Karpas-422 (cell line): Measurements from ENCODE around the gene SLC6A3. TPM values are rescaled to one million over a fixed set of nuclear protein-coding genes. Genes with fewer than 3 reads are reported as not detected.

ENCODE experiments used
- DNase-seq: peaks from one replicate; pipeline ENCODE4 v3.0.0-alpha.2; 2015
- H2AFZ ChIP-seq: fragments of 200-600 bp; sonication (generic); 2 replicates; pipeline ENCODE4 v1.6.1; 2014; ENCODE audit warnings: antibody characterized with exemption, low read length, mixed read lengths
- H3K27ac ChIP-seq: fragments of 200-600 bp; sonication (generic); 2 replicates; pipeline ENCODE4 v1.5.1; 2014; ENCODE audit warnings: mild to moderate bottlenecking, low read length, moderate library complexity
- H3K27me3 ChIP-seq: fragments of 200-600 bp; sonication (generic); 2 replicates; pipeline ENCODE4 v1.6.1; 2014; ENCODE audit warnings: low read length, mixed read lengths
- H3K36me3 ChIP-seq: fragments of 200-600 bp; sonication (generic); 2 replicates; pipeline ENCODE4 v1.6.1; 2014; ENCODE audit warnings: low read length, mixed read lengths; ENCODE audit not compliant: insufficient read depth
- H3K4me1 ChIP-seq: fragments of 200-600 bp; sonication (generic); 2 replicates; pipeline ENCODE4 v1.6.1; 2014; ENCODE audit warnings: mild to moderate bottlenecking, low read length, mixed read lengths
- H3K4me2 ChIP-seq: fragments of 200-600 bp; sonication (generic); 2 replicates; pipeline ENCODE4 v1.6.1; 2014; ENCODE audit warnings: low read length, low read depth, mild to moderate bottlenecking; ENCODE audit not compliant: poor library complexity, severe bottlenecking
- H3K4me3 ChIP-seq: fragments of 200-600 bp; sonication (generic); 2 replicates; pipeline ENCODE4 v1.5.1; 2014; ENCODE audit warnings: mild to moderate bottlenecking, antibody characterized with exemption, low read length, mixed read lengths
- H3K79me2 ChIP-seq: fragments of 200-600 bp; sonication (generic); 2 replicates; pipeline ENCODE4 v1.6.1; 2014; ENCODE audit warnings: mild to moderate bottlenecking, low read length, mixed read lengths
- H3K9ac ChIP-seq: fragments of 200-600 bp; sonication (generic); 2 replicates; pipeline ENCODE4 v1.6.0; 2014; ENCODE audit warnings: low read length
- H3K9me2 ChIP-seq: fragments of 200-600 bp; sonication (generic), shearing (Covaris generic); replicated peaks from 2 replicates; pipeline ENCODE4 v1.6.0; 2014; ENCODE audit warnings: mild to moderate bottlenecking, low read length, moderate library complexity; ENCODE audit not compliant: insufficient read depth
- H3K9me3 ChIP-seq: fragments of 300-700, 200-600 bp; sonication (generic); 2 replicates; pipeline ENCODE4 v1.6.1; 2014; ENCODE audit warnings: low read length, mixed read lengths
- H4K20me1 ChIP-seq: fragments of 200-600 bp; sonication (generic); 2 replicates; pipeline ENCODE4 v1.6.1; 2014; ENCODE audit warnings: mild to moderate bottlenecking, antibody characterized with exemption, low read length, low read depth; ENCODE audit not compliant: insufficient read depth
- total RNA-seq: library from RNA; depleted of rRNA; stranded (reverse); fragments of >200 nt; shearing (Covaris generic); gene quantifications from 2 replicates; pipeline ENCODE4 v1.2.3, GENCODE V29; 2014; ENCODE audit warnings: low replicate concordance

The SLC6A3 gene
- total RNA-seq, 1 experiment from 2014 or later, result not detected

DNA sequence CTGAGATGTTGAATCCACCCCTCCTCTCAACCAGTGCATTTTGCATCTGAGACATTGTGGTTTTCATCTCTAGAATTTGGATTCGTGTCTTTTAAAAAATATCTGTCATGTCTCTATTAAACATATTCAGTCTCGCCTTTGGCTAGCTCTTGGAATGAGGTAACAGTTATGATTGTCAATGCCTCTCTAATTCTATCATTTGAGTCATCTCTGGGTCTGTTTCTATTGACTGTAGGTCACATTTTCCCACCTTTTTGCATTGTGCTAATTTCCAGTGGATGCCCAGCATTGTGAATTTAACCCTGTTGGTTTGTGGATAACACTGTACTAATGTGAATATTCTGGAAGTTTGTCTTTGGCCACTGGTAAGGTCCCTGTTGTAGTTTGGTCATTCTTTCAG, 8.4 kb upstream of the SLC6A3 start:
- Histone ChIP-seq H4K20me1 (no peaks in the 10 kb centered on the region), H3K27ac (no peak overlapping the region), H3K36me3 (peaks cover 8% of the 10 kb centered on the region; the same call in 1 of the 2 replicates), H3K9me3 (peaks cover 16% of the 10 kb centered on the region), H3K4me3 (no peak overlapping the region), H3K4me1 (no peaks in the 10 kb centered on the region), H3K4me2 (no peak overlapping the region), H2AFZ (no peak overlapping the region), H3K79me2 (no peaks in the 10 kb centered on the region), H3K9ac (no peak overlapping the region), H3K9me2 (no peaks in the 10 kb centered on the region), H3K27me3 (no peaks in the 10 kb centered on the region)
- no peak for DNase-seq

DNA sequence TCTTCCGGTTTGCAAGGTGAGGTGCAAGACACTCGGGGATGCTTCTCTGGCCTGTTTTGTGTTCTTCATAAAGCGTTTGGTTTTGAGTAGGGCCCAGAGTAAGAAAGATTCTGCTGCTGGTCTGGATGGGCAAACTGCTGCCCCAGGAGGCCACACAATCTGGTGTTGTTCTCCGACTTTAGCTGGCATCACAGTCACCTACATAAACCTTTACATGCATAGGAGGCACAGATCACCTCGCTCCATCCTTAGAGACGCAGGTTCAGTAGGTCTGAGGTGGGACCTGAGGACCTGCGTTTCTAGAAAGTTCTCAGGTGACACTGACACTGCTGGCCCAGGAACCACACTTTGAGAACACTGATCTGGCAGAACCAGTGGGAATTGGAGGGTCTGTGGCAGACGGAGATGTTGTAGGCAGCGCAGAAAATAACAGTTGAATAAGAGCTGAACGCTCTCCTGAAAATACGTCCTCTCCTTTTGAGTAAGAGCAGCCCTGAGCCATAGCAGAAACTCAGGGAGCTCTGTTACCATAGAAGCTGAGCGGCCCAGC, 3.9 kb upstream of the SLC6A3 start:
- DNase-seq, result no peak
- H2AFZ ChIP-seq, result no peak overlapping the region
- H3K4me2 ChIP-seq, result no peak overlapping the region
- no peaks in the 10 kb centered on the region for H3K79me2 ChIP-seq
- H3K9me2 ChIP-seq, result no peaks in the 10 kb centered on the region
- no peak overlapping the region for H3K4me3 ChIP-seq
- no peaks in the 10 kb centered on the region for H3K4me1 ChIP-seq
- no peaks in the 10 kb centered on the region for H3K27me3 ChIP-seq
- no peaks in the 10 kb centered on the region for H3K36me3 ChIP-seq
- no peak overlapping the region for H3K9ac ChIP-seq
- no peaks in the 10 kb centered on the region for H4K20me1 ChIP-seq
- H3K9me3 ChIP-seq, result no peaks in the 10 kb centered on the region
- no peak overlapping the region for H3K27ac ChIP-seq

DNA sequence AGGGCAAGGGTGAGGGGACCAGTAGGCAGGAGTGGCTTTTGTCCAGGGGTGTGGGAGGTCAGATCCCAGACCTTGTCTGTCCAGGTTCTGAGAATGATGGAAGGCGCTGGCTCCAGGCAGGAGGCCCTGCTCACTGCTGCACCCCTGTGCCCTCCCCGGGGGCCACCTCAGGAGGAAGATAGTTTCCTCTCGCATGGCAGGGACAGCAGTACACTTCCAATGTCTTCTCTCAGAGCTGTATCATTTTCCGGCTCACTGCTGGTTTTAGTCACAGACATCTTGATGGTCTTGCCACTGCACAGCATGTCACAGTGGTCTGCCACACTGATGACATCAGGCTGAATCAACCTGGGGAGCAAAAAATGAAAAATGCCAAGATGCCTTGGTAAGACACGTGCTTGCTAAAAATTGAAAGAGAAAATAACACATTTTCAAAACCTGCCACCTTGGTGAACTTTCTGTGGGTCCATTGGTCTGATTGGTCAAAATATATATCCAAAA, 3.3 kb upstream of the SLC6A3 start:
- no peak overlapping the region for H3K9ac ChIP-seq
- H3K36me3 ChIP-seq, result no peaks in the 10 kb centered on the region
- no peaks in the 10 kb centered on the region for H3K9me3 ChIP-seq
- no peak for DNase-seq
- no peaks in the 10 kb centered on the region for H3K4me1 ChIP-seq
- H3K4me2 ChIP-seq, result no peak overlapping the region
- H3K27me3 ChIP-seq, result no peaks in the 10 kb centered on the region
- H2AFZ ChIP-seq, result no peak overlapping the region
- no peaks in the 10 kb centered on the region for H3K9me2 ChIP-seq
- no peak overlapping the region for H3K4me3 ChIP-seq
- H3K79me2 ChIP-seq, result no peaks in the 10 kb centered on the region
- no peaks in the 10 kb centered on the region for H4K20me1 ChIP-seq
- no peak overlapping the region for H3K27ac ChIP-seq

GRCh38 chr5:1447671-1448361, 2.6 kb upstream of the SLC6A3 start:
- no peak for DNase-seq
- Histone ChIP-seq H3K9me3 (no peaks in the 10 kb centered on the region), H3K36me3 (no peaks in the 10 kb centered on the region), H3K27me3 (no peaks in the 10 kb centered on the region), H3K9ac (no peak overlapping the region), H3K4me2 (no peak overlapping the region), H3K79me2 (no peaks in the 10 kb centered on the region), H3K4me3 (no peak overlapping the region), H3K9me2 (no peaks in the 10 kb centered on the region), H3K27ac (no peak overlapping the region), H2AFZ (no peak overlapping the region), H3K4me1 (no peaks in the 10 kb centered on the region), H4K20me1 (no peaks in the 10 kb centered on the region)

DNA sequence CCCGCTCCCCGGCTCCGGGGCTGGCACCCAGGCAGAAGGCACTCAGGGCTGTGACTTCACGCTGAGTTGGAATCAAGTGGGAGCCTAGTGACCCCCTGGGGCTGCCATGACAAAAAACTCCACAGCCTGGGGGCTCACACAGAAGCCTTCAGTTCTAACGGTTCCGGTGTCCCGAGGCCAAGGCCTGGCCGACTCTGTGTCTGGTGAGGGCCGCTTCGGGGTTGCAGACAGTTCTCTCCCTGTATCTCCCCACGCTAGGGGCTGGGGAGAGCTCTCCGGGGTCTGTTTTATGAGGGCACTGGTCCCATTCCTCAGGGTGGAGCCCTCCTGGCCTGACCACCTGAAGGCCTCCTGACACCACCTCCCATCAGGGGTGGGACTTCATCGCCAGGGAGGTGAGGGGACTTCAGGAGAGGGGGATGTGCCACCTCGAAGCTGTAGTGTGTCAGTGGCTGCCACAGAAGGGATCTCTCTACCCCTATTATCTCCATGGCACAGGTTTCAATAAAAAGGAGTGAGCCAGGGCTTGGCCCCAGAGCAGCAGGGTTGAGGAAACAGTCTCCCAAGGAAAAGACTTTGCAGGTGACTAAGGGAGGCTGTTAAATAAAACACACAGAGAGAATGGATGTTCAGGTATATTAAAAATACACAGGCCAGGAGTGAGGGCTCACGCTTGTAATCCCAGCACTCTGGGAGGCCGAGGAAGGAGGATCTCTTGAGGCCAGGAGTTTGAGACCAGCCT, 1.5 kb upstream of the SLC6A3 start:
- no peaks in the 10 kb centered on the region for H3K4me1 ChIP-seq
- no peak overlapping the region for H3K4me2 ChIP-seq
- H3K36me3 ChIP-seq, result no peaks in the 10 kb centered on the region
- H3K9ac ChIP-seq, result no peak overlapping the region
- H4K20me1 ChIP-seq, result no peaks in the 10 kb centered on the region
- H3K9me2 ChIP-seq, result no peaks in the 10 kb centered on the region
- H3K4me3 ChIP-seq, result no peak overlapping the region
- no peak for DNase-seq
- no peak overlapping the region for H3K27ac ChIP-seq
- no peaks in the 10 kb centered on the region for H3K9me3 ChIP-seq
- H3K27me3 ChIP-seq, result no peaks in the 10 kb centered on the region
- H3K79me2 ChIP-seq, result no peaks in the 10 kb centered on the region
- H2AFZ ChIP-seq, result no peak overlapping the region

- H3K27me3 ChIP-seq, result no peaks in the 10 kb centered on the region
- no peak overlapping the region for H3K9ac ChIP-seq
- H2AFZ ChIP-seq, result no peak overlapping the region
- no peak overlapping the region for H3K4me2 ChIP-seq
- H3K36me3 ChIP-seq, result no peaks in the 10 kb centered on the region
- H3K79me2 ChIP-seq, result no peaks in the 10 kb centered on the region
- no peaks in the 10 kb centered on the region for H3K9me3 ChIP-seq
- H3K9me2 ChIP-seq, result no peaks in the 10 kb centered on the region
- no peak overlapping the region for H3K27ac ChIP-seq
- H3K4me1 ChIP-seq, result no peaks in the 10 kb centered on the region
- DNase-seq, result no peak
- no peak overlapping the region for H3K4me3 ChIP-seq
- H4K20me1 ChIP-seq, result no peaks in the 10 kb centered on the region
Observed at GRCh38 chr5:1445689-1446601, 705 bp upstream of the SLC6A3 start.

DNA sequence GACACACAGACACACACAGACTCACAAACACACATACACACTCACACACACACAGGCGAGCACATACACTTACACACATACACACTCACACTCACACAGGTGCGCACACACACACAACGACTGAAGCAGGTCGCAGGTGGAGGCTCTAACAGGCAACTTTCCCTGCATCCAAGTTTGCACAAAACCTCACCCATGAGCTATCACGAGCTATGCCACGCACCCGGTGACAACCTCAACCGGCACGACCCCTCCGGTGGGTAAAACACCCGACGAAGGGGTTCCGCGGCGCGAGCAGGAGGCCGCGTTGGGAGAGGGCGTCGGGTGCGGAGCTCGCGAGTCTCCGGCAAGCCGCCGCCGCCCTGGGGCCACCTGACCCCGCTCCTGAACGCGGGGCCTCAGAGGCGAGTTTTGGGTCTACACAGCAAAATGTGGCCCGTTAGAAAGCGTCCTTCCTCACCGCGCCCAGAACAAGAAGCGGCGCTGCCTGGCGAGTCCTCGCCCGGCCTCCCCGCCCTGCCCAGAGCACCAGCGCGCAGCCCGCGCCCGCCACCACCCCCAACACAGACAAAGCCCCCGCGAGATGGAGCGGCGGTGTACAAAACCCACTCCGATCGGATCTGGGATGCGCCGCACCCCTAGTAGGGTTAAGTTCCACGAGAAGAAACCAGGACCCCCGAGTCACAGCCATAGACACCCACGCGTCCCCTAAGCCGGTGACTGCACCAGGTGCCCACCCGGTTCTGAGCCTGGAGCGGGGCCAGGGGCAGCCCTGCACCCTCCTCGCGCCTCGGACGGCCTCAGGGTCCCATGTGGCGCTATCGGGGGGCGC, 665 bp downstream of the SLC6A3 start:
- Histone ChIP-seq H4K20me1 (no peaks in the 10 kb centered on the region), H3K9me3 (no peaks in the 10 kb centered on the region), H3K9ac (no peak overlapping the region), H3K79me2 (no peaks in the 10 kb centered on the region), H3K27me3 (no peaks in the 10 kb centered on the region), H3K36me3 (no peaks in the 10 kb centered on the region), H3K4me3 (no peak overlapping the region), H3K27ac (no peak overlapping the region), H3K9me2 (no peaks in the 10 kb centered on the region), H3K4me1 (no peaks in the 10 kb centered on the region), H3K4me2 (no peak overlapping the region), H2AFZ (no peak overlapping the region)
- no peak for DNase-seq
